T follicular helper cell (primary cell): ENCODE data around the gene SLC6A11.

Experiments
- DNase-seq: peaks from one replicate; pipeline ENCODE4 v3.0.0-alpha.2; 2020; ENCODE audit warnings: low read depth

The SLC6A11 gene

GRCh38 chr3:10954740-10955139 is 138.7 kb downstream of the SLC6A11 start:
- no peak for DNase-seq

GRCh38 chr3:10955711-10956453 is 139.9 kb downstream of the SLC6A11 start:
- DNase-seq, result no peak

GRCh38 chr3:10956531-10956930 is 140.5 kb downstream of the SLC6A11 start:
- DNase-seq, result no peak

- no peak for DNase-seq
Measured at GRCh38 chr3:10956986-10957385, 141.0 kb downstream of the SLC6A11 start.

- no peak for DNase-seq
Measured at GRCh38 chr3:10957976-10958749, 142.1 kb downstream of the SLC6A11 start.

GRCh38 chr3:10960255-10960654 is 144.2 kb downstream of the SLC6A11 start:
- DNase-seq, result no peak

- no peak for DNase-seq
Measured at GRCh38 chr3:10961921-10962320, 145.9 kb downstream of the SLC6A11 start.

- no peak for DNase-seq
Measured at GRCh38 chr3:10962481-10963036, 146.5 kb downstream of the SLC6A11 start.

GRCh38 chr3:10964537-10965167 is 148.6 kb downstream of the SLC6A11 start:
- no peak for DNase-seq

GRCh38 chr3:10968401-10968800 is 152.4 kb downstream of the SLC6A11 start:
- DNase-seq, result no peak

GRCh38 chr3:10970306-10970960 is 154.4 kb downstream of the SLC6A11 start:
- DNase-seq, result no peak

GRCh38 chr3:10972072-10972782 is 156.2 kb downstream of the SLC6A11 start:
- DNase-seq, result no peak

- DNase-seq, result no peak
Measured at GRCh38 chr3:10973046-10973595, 157.1 kb downstream of the SLC6A11 start.

- DNase-seq, result no peak
Measured at GRCh38 chr3:10974131-10974530, 158.1 kb downstream of the SLC6A11 start.

- DNase-seq, result no peak
Measured at GRCh38 chr3:10974746-10975375, 158.8 kb downstream of the SLC6A11 start.

GRCh38 chr3:10975695-10976234 is 159.7 kb downstream of the SLC6A11 start:
- no peak for DNase-seq

- DNase-seq, result no peak
Measured at GRCh38 chr3:10976770-10977169, 160.7 kb downstream of the SLC6A11 start.

GRCh38 chr3:10977892-10978510 is 162.0 kb downstream of the SLC6A11 start:
- DNase-seq, result no peak

- no peak for DNase-seq
Measured at GRCh38 chr3:10978956-10979355, 162.9 kb downstream of the SLC6A11 start.

GRCh38 chr3:10980312-10980711 is 164.3 kb downstream of the SLC6A11 start:
- no peak for DNase-seq
